GM21619 (cell line): ENCODE measurements around the gene CFAP206.
A peak's percentile ranks its signal among the peaks of the same experiment; 100 is the strongest.

Experiments
- ATAC-seq: cut with Tn5 transposase; IDR thresholded peaks from one replicate; pipeline ENCODE4 v1.9.1; 2021; ENCODE audit not compliant: unreplicated experiment

The CFAP206 gene

GRCh38 chr6:87407901-87408720 is at the start of gene CFAP206:
Gene CFAP206, plus strand, starts transcription at chr6:87407972. Its CDS starts 1,868 bp downstream, at chr6:87409840.
- peak; percentile 84 for ATAC-seq

- ATAC-seq = no peak
Observed at GRCh38 chr6:87364602-87365252, 43.0 kb upstream of the CFAP206 start.

GRCh38 chr6:87366072-87366827 is 41.5 kb upstream of the CFAP206 start:
- no peak for ATAC-seq

- no peak for ATAC-seq
Observed at GRCh38 chr6:87366899-87367298, 40.9 kb upstream of the CFAP206 start.

- ATAC-seq = no peak
Observed at GRCh38 chr6:87373377-87373776, 34.4 kb upstream of the CFAP206 start.

- no peak for ATAC-seq
Observed at GRCh38 chr6:87375315-87375714, 32.5 kb upstream of the CFAP206 start.

GRCh38 chr6:87376643-87377042 is 31.1 kb upstream of the CFAP206 start:
- ATAC-seq = no peak

GRCh38 chr6:87378947-87379346 is 28.8 kb upstream of the CFAP206 start:
- peak; percentile 65 for ATAC-seq

- no peak for ATAC-seq
Observed at GRCh38 chr6:87382861-87383260, 24.9 kb upstream of the CFAP206 start.

GRCh38 chr6:87384038-87384437 is 23.7 kb upstream of the CFAP206 start:
- no peak for ATAC-seq

GRCh38 chr6:87384449-87384848 is 23.3 kb upstream of the CFAP206 start:
- no peak for ATAC-seq

- ATAC-seq = no peak
Observed at GRCh38 chr6:87391334-87391733, 16.4 kb upstream of the CFAP206 start.

GRCh38 chr6:87393026-87393622 is 14.6 kb upstream of the CFAP206 start:
- ATAC-seq = peak; percentile 77

GRCh38 chr6:87395431-87395830 is 12.3 kb upstream of the CFAP206 start:
- ATAC-seq = no peak

- ATAC-seq = no peak
Observed at GRCh38 chr6:87396595-87397392, 11.0 kb upstream of the CFAP206 start.

- no peak for ATAC-seq
Observed at GRCh38 chr6:87397656-87398055, 10.1 kb upstream of the CFAP206 start.

- ATAC-seq = no peak
Observed at GRCh38 chr6:87401832-87402231, 5.9 kb upstream of the CFAP206 start.

- peak; percentile 19 for ATAC-seq
Observed at GRCh38 chr6:87407561-87407900, 241 bp upstream of the CFAP206 start.

GRCh38 chr6:87408721-87409155 is 966 bp downstream of the CFAP206 start:
- ATAC-seq = no peak

GRCh38 chr6:87419266-87419665 is 11.5 kb downstream of the CFAP206 start:
- ATAC-seq = no peak

- no peak for ATAC-seq
Observed at GRCh38 chr6:87420360-87420759, 12.6 kb downstream of the CFAP206 start.
